ENCODE measurements around the gene POLR2L. TPM values are rescaled to one million over a fixed set of nuclear protein-coding genes. Genes with fewer than 3 reads are reported as not detected.

Gene POLR2L
- total and polyA plus RNA-seq, 2 of the 13 experiments (the other 11 are each of a cell fraction or from before 2014, with no cell fraction given) = 104 to 114 TPM

DNA sequence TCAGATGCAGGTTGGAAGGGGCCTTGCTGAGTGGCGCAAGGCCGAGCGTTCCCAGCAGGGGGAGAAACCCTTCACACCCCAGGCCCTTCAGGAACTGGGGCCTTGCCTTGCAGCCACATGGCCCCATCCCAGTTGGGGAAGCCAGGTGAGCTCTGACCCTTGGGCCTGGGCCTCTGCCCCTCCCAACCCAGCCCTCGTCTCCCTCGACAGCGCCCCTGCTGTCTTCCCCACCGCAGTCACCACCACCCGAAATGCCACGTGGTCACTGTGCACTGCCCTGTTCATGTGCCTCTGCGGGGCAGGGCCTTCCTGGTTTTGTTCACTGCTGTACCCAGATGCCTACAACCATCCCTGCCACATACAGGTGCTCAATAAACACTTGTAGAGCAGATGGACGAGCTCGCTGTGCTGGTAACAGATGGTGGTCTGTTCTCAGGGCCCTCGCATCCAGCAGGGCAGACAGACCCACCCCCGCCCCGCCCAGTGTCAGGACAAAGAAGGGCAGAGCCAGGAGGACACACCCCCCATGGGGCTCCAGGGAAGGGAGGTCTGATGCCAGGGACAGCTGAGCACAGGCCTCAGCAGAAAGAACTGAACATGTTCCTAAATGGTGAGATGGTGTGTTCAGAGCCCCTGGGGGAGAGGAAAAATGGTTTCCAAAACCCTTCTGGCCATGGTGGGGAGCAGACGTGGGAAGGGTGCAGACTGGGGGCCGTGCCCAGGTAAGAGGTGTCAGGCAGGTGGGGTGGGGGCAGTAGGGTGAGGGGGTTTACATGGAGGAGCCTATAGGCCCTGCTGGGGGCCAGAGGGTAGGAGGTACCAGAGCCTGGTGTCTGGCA is 3.7 kb downstream of the POLR2L start (continued):
- TF ChIP-seq SUZ12 (IDR thresholded peaks at IDR 0.05; ENCODE audit: low read depth, low read length) (no peak), RXRA (CRISPR knock-in tag; IDR thresholded peaks at IDR 0.05) (peak; percentile 82), ZNF230 (CRISPR knock-in tag; IDR thresholded peaks at IDR 0.05) (0 out of 2 replicates have a peak, but pooled peaks have one; percentile 31), ZNF264 (CRISPR knock-in tag; IDR thresholded peaks at IDR 0.05) (no peak), NR2F2 (IDR thresholded peaks at IDR 0.05; ENCODE audit: borderline replicate concordance, low read depth) (no peak; the same call in 1 of the 2 replicates), ZNF792 (CRISPR knock-in tag; IDR thresholded peaks at IDR 0.05) (peak; percentile 84), ZFP36L1 (CRISPR knock-in tag; IDR thresholded peaks at IDR 0.05) (no peak), ELF3 (CRISPR knock-in tag; IDR thresholded peaks at IDR 0.05) (peak; percentile 70), EED (CRISPR knock-in tag; IDR thresholded peaks at IDR 0.05) (no peak), NCOA2 (CRISPR knock-in tag; IDR thresholded peaks at IDR 0.05) (peak; percentile 19; the same call in 1 of the 2 replicates), SIX4 (CRISPR knock-in tag; IDR thresholded peaks at IDR 0.05) (no peak), ARNTL (CRISPR knock-in tag; IDR thresholded peaks at IDR 0.05) (peak; percentile 55; the same call in 1 of the 2 replicates), REPIN1 (CRISPR knock-in tag; IDR thresholded peaks at IDR 0.05; ENCODE audit: borderline replicate concordance, low read depth) (peak; percentile 55), IKZF4 (CRISPR knock-in tag; IDR thresholded peaks at IDR 0.05; ENCODE audit: borderline replicate concordance, low read depth, not compliant biosample characterization) (no peak), ZNF329 (CRISPR knock-in tag; IDR thresholded peaks at IDR 0.05; ENCODE audit: low read depth) (no peak), ZNF737 (CRISPR knock-in tag; IDR thresholded peaks at IDR 0.05; ENCODE audit: borderline replicate concordance) (no peak), ZSCAN31 (CRISPR knock-in tag; IDR thresholded peaks at IDR 0.05; ENCODE audit: low read depth) (peak; percentile 79), ZNF512B (CRISPR knock-in tag; IDR thresholded peaks at IDR 0.05; ENCODE audit: borderline replicate concordance) (0 out of 2 replicates have a peak, but pooled peaks have one; percentile 77), SSRP1 (CRISPR knock-in tag; IDR thresholded peaks at IDR 0.05) (no peak), ISL2 (CRISPR knock-in tag; IDR thresholded peaks at IDR 0.05) (no peak), PAWR (CRISPR knock-in tag; IDR thresholded peaks at IDR 0.05; ENCODE audit: borderline replicate concordance) (0 out of 2 replicates have a peak, but pooled peaks have one; percentile 35), HNRNPH1 (optimal IDR thresholded peaks at IDR 0.05; ENCODE audit: low read depth, low read length) (no peak)
- TF ChIP-seq, protein P1, sequence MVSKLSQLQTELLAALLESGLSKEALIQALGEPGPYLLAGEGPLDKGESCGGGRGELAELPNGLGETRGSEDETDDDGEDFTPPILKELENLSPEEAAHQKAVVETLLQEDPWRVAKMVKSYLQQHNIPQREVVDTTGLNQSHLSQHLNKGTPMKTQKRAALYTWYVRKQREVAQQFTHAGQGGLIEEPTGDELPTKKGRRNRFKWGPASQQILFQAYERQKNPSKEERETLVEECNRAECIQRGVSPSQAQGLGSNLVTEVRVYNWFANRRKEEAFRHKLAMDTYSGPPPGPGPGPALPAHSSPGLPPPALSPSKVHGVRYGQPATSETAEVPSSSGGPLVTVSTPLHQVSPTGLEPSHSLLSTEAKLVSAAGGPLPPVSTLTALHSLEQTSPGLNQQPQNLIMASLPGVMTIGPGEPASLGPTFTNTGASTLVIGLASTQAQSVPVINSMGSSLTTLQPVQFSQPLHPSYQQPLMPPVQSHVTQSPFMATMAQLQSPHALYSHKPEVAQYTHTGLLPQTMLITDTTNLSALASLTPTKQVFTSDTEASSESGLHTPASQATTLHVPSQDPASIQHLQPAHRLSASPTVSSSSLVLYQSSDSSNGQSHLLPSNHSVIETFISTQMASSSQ (IDR thresholded peaks at IDR 0.05; ENCODE audit: low read depth) = no peak
- TF ChIP-seq, protein P1 (CRISPR knock-in tag; IDR thresholded peaks at IDR 0.05; ENCODE audit: borderline replicate concordance) = no peak
